ENCODE results near the gene ERRFI1.

Gene ERRFI1

GRCh38 chr1:8014381-8014988, 11.6 kb downstream of the ERRFI1 start:
- no peak for DNase-seq (ENCODE audit: low spot score)
- ChIA-PET POLR2A (ENCODE audit: low non-redundant PET) (no interaction called here), CTCF (interaction anchor here (0.6 to 2.9 kb wide), 14 partner anchors 8 to 712 kb away, joined by 3 to 29 read pairs (median 4); no protein-coding TSS in a partner anchor)
- H3K27ac ChIP-seq = no peak overlapping the region; the same call in 1 of the 2 replicates
- no peak for TF ChIP-seq CTCF (conservative IDR thresholded peaks at IDR 0.05; ENCODE audit: low read depth)

GRCh38 chr1:8013800-8014199, 12.3 kb downstream of the ERRFI1 start:
- POLR2A ChIA-PET (ENCODE audit: low non-redundant PET) = no interaction called here
- TF ChIP-seq CTCF (conservative IDR thresholded peaks at IDR 0.05; ENCODE audit: low read depth) = no peak
- no peak for DNase-seq (ENCODE audit: low spot score)
- peak overlapping the region; percentile 42 for H3K27ac ChIP-seq
- CTCF ChIA-PET = interaction anchor here (0.6 to 2.9 kb wide), 5 partner anchors 91 to 395 kb away, joined by 3 to 29 read pairs (median 3); no protein-coding TSS in a partner anchor

GRCh38 chr1:8013399-8013798, 12.7 kb downstream of the ERRFI1 start:
- TF ChIP-seq CTCF (conservative IDR thresholded peaks at IDR 0.05; ENCODE audit: low read depth) = no peak
- DNase-seq (ENCODE audit: low spot score) = no peak
- H3K27ac ChIP-seq = peak overlapping the region; percentile 42
- ChIA-PET POLR2A (ENCODE audit: low non-redundant PET) (no interaction called here), CTCF (interaction anchor here (0.5 to 2.9 kb wide), 5 partner anchors 12 to 396 kb away, joined by 3 to 29 read pairs (median 3); no protein-coding TSS in a partner anchor)

DNA sequence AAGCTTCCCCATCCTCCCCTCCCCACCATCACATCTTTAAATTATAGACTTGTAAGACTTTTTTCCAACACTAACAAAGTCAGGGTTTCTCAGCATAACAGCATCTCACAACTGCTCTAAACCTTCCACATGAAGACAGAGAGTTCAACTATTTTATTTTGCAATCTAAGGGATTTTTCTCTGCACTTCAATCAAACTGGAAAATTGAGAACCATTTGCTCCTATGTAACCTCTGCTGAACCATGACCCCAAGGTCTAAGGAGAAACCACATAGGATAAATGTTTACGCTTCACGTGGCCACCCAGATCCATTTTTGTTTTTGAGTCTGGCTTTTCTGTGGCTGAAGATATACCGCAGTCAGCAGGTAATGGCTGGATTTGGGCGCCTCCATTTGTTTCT, 13.2 kb downstream of the ERRFI1 start:
- no peak for DNase-seq (ENCODE audit: low spot score)
- no peak for TF ChIP-seq CTCF (conservative IDR thresholded peaks at IDR 0.05; ENCODE audit: low read depth)
- H3K27ac ChIP-seq = no peak overlapping the region
- CTCF ChIA-PET = interaction anchor here (0.5 kb wide), 1 partner anchor 12 kb away, joined by 3 read pairs; no protein-coding TSS in a partner anchor
- POLR2A ChIA-PET (ENCODE audit: low non-redundant PET) = no interaction called here

- no peak for TF ChIP-seq CTCF (conservative IDR thresholded peaks at IDR 0.05; ENCODE audit: low read depth)
- no peak for DNase-seq (ENCODE audit: low spot score)
- no peak overlapping the region for H3K27ac ChIP-seq
- ChIA-PET POLR2A (ENCODE audit: low non-redundant PET) (no interaction called here), CTCF (interaction anchor here (0.6 to 0.9 kb wide), 2 partner anchors 302 to 305 kb away, joined by 3 to 4 read pairs; no protein-coding TSS in a partner anchor)
Measured at GRCh38 chr1:8011923-8012858, 13.9 kb downstream of the ERRFI1 start.

DNA sequence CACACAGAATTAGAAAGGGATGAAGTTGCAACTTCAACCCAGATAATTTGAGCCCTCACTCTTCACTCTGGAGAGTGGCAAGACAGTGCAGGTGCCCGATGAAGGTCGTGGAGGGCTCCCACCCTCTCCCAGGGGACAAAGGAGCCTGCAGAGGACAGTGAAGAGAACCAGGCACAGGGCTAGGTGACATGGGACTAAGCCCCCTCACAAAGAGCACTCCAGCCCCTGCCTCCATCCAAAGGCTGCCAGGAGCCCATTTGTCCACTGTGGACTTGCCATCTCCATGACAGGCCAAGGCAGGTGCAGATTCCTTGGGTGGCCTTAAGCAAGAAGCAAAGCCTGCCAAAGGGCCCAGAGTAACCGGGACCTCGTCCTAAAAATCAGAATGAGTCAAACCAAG, 15.1 kb downstream of the ERRFI1 start:
- TF ChIP-seq CTCF (conservative IDR thresholded peaks at IDR 0.05; ENCODE audit: low read depth) = no peak
- ChIA-PET POLR2A (ENCODE audit: low non-redundant PET) (no interaction called here), CTCF (no interaction called here)
- H3K27ac ChIP-seq = peak overlapping the region; percentile 65
- DNase-seq (ENCODE audit: low spot score) = no peak

All from RWPE1 (cell line).